Measurements from ENCODE around the gene SGIP1.
A peak's percentile ranks its signal among the peaks of the same experiment; 100 is the strongest.

SGIP1 gene

GRCh38 chr1:66521721-66522365 is 12.1 kb upstream of the SGIP1 start:
- no peak for DNase-seq

- no peak for DNase-seq
Measured at GRCh38 chr1:66523562-66523961, 10.4 kb upstream of the SGIP1 start.

GRCh38 chr1:66525086-66525485 is 8.9 kb upstream of the SGIP1 start:
- DNase-seq, result no peak

- DNase-seq, result no peak
Measured at GRCh38 chr1:66526036-66526435, 7.9 kb upstream of the SGIP1 start.

DNA sequence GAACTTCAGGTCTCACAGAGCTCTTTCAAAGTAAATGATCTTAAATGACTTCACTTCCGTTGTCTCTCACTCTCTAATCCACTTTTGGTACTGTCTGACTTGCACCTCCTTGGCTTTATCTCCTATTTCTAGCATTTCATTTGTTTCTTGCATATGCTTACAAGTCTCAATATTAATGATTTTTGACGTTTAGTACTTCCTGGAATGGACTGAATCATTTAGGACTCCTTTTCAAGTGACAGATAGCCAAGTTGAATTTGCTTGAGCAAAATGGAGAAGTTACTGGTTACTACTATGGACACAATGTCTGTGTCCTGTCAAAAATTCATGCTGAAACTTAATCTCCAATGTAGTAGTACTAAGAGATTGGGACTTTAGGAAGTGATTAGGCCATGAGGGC is 7.0 kb upstream of the SGIP1 start:
- no peak for DNase-seq

GRCh38 chr1:66527686-66528085 is 6.3 kb upstream of the SGIP1 start:
- no peak for DNase-seq

- no peak for DNase-seq
Measured at GRCh38 chr1:66528580-66528979, 5.4 kb upstream of the SGIP1 start.

DNA sequence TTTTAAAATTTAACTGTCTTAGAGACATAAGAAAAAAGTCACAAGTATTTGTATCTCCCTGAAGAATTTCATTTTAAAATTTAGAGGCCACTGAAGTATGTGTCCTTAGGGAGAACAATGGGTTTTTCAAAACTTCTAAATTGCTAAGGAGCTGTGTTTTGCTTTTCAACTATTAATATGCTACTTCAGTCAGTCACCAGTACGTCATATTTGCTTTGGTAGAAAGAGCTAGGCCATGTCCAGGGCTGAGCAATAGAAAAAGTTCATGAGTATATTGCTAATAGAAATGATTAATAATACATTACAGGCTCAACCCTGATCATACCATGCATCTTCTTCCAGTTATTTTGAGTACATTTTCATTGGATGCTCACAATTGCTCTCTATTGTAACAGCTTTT is 1.7 kb upstream of the SGIP1 start:
- DNase-seq, result no peak

GRCh38 chr1:66532798-66533783 is 862 bp upstream of the SGIP1 start:
- DNase-seq, result no peak

GRCh38 chr1:66535061-66535460 is 1.1 kb downstream of the SGIP1 start:
- no peak for DNase-seq

DNA sequence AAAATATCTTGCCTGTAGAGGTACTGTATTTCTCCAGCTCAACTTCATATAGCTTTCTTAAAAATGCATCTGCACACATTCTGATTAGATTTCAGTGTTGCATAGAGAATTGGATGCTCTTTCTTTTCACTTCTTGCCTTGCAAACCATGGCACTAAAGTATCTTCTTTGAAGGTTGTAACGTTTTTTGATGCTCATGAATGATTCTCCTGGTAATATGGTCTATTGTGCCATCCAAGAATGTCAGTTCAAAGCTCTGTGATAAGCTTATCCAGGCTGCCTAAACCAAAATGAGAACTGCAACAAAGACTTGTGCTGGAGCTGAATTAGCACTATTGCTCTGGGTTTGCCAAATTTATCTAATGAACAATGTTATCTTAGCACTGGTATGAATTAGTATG is 1.9 kb downstream of the SGIP1 start:
- no peak for DNase-seq

DNA sequence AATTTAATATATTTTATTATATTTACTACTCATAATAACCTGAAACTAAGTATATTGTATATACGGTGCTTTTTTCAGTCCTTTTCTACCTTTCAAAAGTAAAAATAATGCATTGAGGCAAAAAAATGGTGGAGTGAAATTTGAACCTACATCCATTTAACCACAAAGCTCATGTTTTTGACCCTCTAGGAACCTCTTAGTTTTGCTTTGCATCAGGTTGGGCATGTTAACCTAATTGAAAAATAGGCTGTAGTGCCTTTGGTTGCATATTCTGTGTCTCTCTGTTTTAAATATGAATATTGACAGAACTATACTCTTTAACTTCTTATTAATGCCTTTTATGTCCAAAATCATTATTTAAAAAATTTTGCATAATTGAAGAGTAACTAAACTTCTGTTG is 3.8 kb downstream of the SGIP1 start:
- no peak for DNase-seq

DNA sequence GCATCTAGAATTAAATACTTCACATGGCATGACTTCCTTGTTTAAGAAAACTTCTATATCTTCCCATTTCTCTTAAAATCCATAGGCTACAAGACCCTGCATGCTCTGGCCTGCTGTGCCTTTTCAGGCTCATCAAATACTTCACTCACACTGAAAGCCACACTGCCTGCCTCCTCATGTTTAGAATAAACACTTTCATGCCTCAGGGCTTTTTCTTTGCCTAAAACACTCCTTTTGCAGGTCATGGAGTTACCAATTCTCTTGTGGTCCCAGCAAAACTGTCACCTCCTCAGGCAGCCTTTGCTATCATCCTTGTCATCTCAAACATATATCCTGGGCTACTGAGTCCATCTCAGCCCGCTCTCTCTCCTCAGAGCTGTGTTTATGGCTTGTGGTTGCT is 5.5 kb downstream of the SGIP1 start:
- DNase-seq, result no peak

DNA sequence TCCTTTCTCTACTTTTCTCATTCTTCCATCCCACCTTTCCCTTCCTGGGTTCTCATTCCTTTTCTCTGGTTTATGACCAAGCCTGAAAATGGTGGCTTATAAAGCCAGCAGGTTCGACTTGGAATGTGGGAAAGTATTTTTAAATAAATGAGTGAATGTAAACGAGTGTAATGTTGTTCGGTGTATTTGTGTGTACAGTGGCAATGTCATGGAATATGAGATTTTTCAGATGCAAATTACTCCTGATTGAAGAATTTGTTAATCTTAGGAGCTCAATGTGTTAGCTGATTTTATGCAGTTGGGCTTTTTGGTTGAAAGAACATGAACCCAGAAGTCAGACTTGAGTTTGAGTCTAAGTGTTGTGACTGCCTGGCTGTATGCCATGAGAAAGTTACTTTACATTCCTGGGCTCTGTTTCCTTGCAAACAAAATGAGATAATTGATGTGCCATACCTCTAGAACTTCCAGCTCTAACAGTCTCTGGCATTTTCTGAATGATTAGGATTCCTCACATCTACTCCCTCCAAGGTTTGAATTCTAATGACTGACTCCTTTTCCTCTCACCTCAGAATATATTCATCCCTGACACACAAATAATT is 6.6 kb downstream of the SGIP1 start:
- DNase-seq, result no peak

GRCh38 chr1:66542314-66542713 is 8.4 kb downstream of the SGIP1 start:
- DNase-seq, result no peak

- DNase-seq, result no peak
Measured at GRCh38 chr1:66542811-66543767, 9.1 kb downstream of the SGIP1 start.

DNA sequence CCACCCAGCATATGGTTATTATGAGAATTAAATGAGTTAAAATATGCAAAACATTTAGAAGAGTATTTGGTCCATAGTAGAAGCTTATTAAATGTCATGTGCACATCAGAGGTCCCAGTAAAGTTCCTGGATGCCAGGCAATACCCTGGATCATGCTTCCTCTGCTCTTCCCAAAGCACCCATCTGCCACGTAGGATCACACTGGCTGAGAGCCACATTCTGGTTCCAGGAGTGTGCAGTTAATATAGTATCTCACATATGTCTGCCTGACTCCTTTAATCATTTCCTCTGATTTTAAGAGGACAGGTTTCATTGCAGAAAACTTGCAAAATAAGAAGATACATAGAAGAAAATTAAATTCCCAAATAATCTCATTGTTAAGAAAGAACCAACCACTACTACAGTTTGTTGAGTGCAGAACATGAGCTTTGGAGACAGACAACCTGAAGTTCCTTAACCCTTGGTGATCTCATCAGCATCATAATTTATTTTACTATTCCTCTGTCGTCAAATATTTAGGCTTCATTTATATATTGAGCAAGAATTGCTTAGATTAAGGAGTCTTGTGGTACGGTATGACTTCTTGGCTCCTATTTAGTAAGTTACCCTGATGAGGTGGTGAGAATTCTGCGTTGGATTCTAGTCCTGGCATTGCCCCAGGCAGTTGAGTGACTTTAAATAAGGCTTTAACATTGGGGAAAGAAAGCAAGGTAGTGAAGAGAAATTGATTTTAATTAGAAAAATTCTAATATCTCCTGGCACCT is 12.3 kb downstream of the SGIP1 start:
- DNase-seq, result peak; percentile 78

DNA sequence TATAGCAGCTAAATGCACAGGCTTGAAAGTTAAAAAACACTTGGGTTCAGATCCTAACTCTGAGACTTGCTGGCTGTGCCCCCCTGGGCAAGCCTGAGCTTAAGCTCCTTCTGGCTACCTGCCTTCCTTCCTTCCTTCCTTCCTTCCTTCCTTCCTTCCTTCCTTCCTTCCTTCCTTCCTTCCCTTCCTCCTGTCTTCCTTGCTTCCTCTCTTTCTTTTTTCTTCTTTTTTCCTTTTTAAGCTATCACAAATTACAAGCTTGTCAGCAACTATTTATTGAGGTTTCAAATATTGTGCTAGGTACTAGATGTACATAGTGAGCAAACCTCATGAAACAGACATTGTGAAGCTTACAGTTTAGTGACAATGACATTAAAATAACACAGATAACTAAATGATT is 15.1 kb downstream of the SGIP1 start:
- no peak for DNase-seq

DNA sequence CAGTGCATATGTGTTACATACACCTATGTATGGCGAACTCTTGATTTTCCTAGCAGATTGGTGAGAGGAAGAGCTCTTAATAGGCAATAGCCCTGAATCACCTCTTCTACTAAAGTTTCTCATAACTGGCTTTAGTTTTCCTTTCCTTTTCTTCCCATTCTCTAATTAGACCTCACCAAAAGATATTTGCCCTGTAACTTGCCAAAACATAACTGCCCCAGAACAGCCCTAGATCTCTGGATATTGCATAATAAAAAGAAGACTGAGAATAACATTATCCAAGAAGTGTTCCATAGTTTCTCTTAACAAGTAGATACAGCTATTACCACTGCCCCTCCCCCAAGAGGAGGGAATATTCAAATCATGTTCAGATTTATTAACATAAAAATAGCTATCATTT is 16.3 kb downstream of the SGIP1 start:
- no peak for DNase-seq

GRCh38 chr1:66552287-66552686 is 18.3 kb downstream of the SGIP1 start:
- no peak for DNase-seq

DNA sequence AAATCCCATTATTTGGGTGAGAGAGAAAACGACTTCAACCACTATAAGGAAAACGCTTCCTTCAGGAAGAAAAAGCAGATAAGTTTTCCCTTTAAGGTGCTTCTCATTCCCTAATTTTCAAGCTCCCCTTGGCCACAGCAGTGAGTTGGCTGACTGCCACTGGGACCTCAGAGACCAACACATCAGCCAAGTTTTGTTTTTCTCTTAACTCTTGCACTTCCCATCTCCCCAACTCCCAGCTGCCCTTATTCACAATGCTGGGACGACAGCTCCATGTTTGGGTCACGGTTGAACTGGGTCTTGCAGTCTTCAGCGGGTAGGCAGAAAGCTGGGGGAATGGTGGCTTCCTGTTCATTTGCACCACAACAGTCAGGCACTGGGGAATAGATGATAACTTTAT is 18.9 kb downstream of the SGIP1 start:
- no peak for DNase-seq

GRCh38 chr1:66553846-66554245 is 19.9 kb downstream of the SGIP1 start:
- no peak for DNase-seq

All from NCI-H1694 (cell line).